Measurements from ENCODE around the gene APOBEC3G. TPM values are rescaled to one million over a fixed set of nuclear protein-coding genes. Genes with fewer than 3 reads are reported as not detected.
A peak's percentile ranks its signal among the peaks of the same experiment; 100 is the strongest.
"Not testable (repeated sequence)": the region's sequence is repeated elsewhere in the genome, so short reads cannot be mapped to it uniquely, and the experiment has no call there.

The APOBEC3G gene
- total and polyA plus RNA-seq, 2 donors (not counting 1 experiment from before 2014, with no cell fraction given), result 14.3 to 22.1 TPM

GRCh38 chr22:39073981-39074380 lies 3.1 kb upstream of the APOBEC3G start:
- Histone ChIP-seq H3K4me3 (replicated peaks in 1 of 4; ENCODE audit: control extremely low read depth in 1 of 4, insufficient read depth in 1 of 4, low read depth in 3 of 4, low read length in 4 of 4) (no peak overlapping the region), H3K9me3 (ENCODE audit: control insufficient read depth, insufficient read depth, low read depth, low read length) (no peaks in the 10 kb centered on the region), H3K9ac (ENCODE audit: insufficient read depth, low read length) (no peak overlapping the region), H3K27ac (ENCODE audit: insufficient read depth, low read length) (no peak overlapping the region), H3K27me3 (ENCODE audit: control insufficient read depth, insufficient read depth, low read length) (peaks cover 5% of the 10 kb centered on the region), H4K20me1 (ENCODE audit: control insufficient read depth, extremely low read depth, insufficient read depth, low read length) (no peaks in the 10 kb centered on the region), H3K79me2 (ENCODE audit: control insufficient read depth, insufficient read depth, low read length) (no peaks in the 10 kb centered on the region), H3K4me1 (ENCODE audit: control insufficient read depth, extremely low read depth, insufficient read depth, low read length) (no peaks in the 10 kb centered on the region), H2AFZ (ENCODE audit: low read length) (no peak overlapping the region), H3K36me3 (ENCODE audit: control insufficient read depth, insufficient read depth, low read length) (no peaks in the 10 kb centered on the region), H3K4me2 (ENCODE audit: extremely low read depth, insufficient read depth, low read length) (no peak overlapping the region)
- DNase-seq (ENCODE audit: low read depth in 2 of 2), result no peak
- TF ChIP-seq EZH2 (IDR thresholded peaks at IDR 0.05; ENCODE audit: low read length, missing control alignments) (no peak), CTCF (conservative IDR thresholded peaks at IDR 0.05 in 1 of 2, IDR thresholded peaks at IDR 0.05 in 1 of 2; ENCODE audit: low read depth in 1 of 2, low read length in 2 of 2) (no peak)

DNA sequence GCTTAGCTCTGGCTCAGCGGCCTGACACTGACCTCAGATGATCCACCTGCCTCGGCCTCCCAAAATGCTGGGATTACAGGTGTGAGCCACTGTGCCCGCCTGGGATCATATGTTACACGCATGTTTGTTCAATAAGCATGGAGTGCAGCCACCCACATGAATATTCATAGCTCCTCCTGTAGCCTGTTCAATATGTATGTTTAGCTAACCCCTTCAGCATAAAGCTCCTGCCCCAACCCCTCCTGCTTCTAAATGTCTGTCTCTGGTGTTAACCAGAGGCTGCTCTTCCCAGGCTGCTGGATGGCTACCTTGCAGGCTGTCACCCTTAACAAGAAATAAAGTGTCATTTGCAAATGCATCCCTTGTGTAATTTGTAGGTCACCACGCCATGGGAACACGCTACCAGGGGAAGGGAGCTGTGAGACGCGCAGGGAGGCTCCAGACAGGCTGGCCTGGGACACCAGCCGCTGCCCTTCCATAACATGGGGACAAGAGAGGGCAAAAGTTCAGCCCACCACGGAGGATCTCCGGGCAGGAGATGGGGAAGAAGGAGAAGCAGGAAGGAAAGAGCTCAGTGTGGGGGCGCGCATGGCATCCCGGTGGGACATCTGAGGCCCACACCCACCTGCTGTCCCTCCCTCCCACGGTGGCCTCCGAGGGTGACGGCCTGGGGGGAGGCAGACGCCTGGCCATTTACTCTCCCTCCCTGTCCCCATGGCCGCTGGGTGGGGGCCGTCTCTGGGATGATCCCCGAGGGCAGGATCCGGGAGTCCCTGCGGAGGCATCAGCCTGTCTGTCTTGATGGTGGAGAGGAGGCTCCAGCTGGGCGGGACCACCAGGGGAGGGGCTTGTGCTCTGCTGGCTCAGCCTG lies 685 bp upstream of the APOBEC3G start:
- not testable (repeated sequence) for DNase-seq (ENCODE audit: low read depth in 2 of 2); H3K4me2 ChIP-seq (ENCODE audit: extremely low read depth, insufficient read depth, low read length); H3K36me3 ChIP-seq (ENCODE audit: control insufficient read depth, insufficient read depth, low read length); H2AFZ ChIP-seq (ENCODE audit: low read length); H3K9ac ChIP-seq (ENCODE audit: insufficient read depth, low read length); H4K20me1 ChIP-seq (ENCODE audit: control insufficient read depth, extremely low read depth, insufficient read depth, low read length); H3K27me3 ChIP-seq (ENCODE audit: control insufficient read depth, insufficient read depth, low read length); H3K9me3 ChIP-seq (ENCODE audit: control insufficient read depth, insufficient read depth, low read depth, low read length); H3K27ac ChIP-seq (ENCODE audit: insufficient read depth, low read length); H3K4me1 ChIP-seq (ENCODE audit: control insufficient read depth, extremely low read depth, insufficient read depth, low read length); H3K79me2 ChIP-seq (ENCODE audit: control insufficient read depth, insufficient read depth, low read length)
- H3K4me3 ChIP-seq (replicated peaks in 1 of 4; ENCODE audit: control extremely low read depth in 1 of 4, insufficient read depth in 1 of 4, low read depth in 3 of 4, low read length in 4 of 4), result peak overlapping the region in 1 of 4 experiments; percentile 28

DNA sequence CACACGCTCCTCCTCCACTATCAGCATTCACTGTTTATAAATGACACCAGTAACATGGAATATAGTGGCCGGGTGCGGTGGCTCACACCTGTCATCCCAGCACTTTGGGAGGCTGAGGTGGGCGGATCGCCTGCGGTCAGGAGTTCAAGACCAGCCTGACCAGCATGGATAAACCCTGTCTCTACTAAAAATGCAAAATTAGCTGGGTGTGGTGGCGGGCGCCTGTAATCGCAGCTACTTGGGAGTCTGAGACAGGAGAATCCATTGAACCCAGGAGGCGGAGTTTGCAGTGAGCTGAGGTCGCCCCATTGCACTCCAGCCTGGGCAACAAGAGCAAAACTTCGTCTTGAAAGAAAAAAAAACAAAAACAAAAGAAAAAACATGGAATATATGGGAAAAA lies 837 bp downstream of the APOBEC3G start:
- H3K9ac ChIP-seq (ENCODE audit: insufficient read depth, low read length), result not testable (repeated sequence)

DNA sequence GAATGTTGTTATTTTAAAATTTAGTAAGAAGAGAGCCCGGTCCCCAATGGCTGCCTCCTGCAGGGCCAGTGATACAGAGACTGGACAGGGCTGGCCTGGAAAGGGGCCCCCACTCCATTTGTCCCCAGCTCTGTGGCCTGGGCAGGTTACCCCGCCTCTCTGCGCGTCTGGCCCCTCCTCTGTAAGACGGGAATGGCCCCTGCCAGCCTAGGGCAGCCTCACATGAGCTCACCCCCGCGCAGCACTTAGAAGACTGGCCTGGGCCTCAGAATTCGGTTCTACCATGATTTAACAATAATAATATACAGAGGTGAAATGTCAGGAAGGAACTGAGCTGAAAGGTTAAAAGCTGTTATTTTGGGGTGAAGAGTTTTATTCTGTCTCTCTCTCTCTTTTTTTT lies 1.3 kb downstream of the APOBEC3G start:
- Histone ChIP-seq H3K9me3 (ENCODE audit: control insufficient read depth, insufficient read depth, low read depth, low read length) (no peaks in the 10 kb centered on the region), H4K20me1 (ENCODE audit: control insufficient read depth, extremely low read depth, insufficient read depth, low read length) (no peaks in the 10 kb centered on the region), H3K4me2 (ENCODE audit: extremely low read depth, insufficient read depth, low read length) (no peak overlapping the region), H3K4me3 (replicated peaks in 1 of 4; ENCODE audit: control extremely low read depth in 1 of 4, insufficient read depth in 1 of 4, low read depth in 3 of 4, low read length in 4 of 4) (no peak overlapping the region), H3K4me1 (ENCODE audit: control insufficient read depth, extremely low read depth, insufficient read depth, low read length) (no peaks in the 10 kb centered on the region), H3K36me3 (ENCODE audit: control insufficient read depth, insufficient read depth, low read length) (no peaks in the 10 kb centered on the region), H2AFZ (ENCODE audit: low read length) (no peak overlapping the region), H3K27ac (ENCODE audit: insufficient read depth, low read length) (no peak overlapping the region), H3K9ac (ENCODE audit: insufficient read depth, low read length) (no peak overlapping the region), H3K27me3 (ENCODE audit: control insufficient read depth, insufficient read depth, low read length) (no peaks in the 10 kb centered on the region), H3K79me2 (ENCODE audit: control insufficient read depth, insufficient read depth, low read length) (no peaks in the 10 kb centered on the region)
- DNase-seq (ENCODE audit: low read depth in 2 of 2), result no peak
- no peak for TF ChIP-seq EZH2 (IDR thresholded peaks at IDR 0.05; ENCODE audit: low read length, missing control alignments)
- TF ChIP-seq CTCF (conservative IDR thresholded peaks at IDR 0.05 in 1 of 2, IDR thresholded peaks at IDR 0.05 in 1 of 2; ENCODE audit: low read depth in 1 of 2, low read length in 2 of 2), result no peak

More for the DNA sequence above, 837 bp downstream of the APOBEC3G start:
- not testable (repeated sequence) for H3K27me3 ChIP-seq (ENCODE audit: control insufficient read depth, insufficient read depth, low read length); DNase-seq (ENCODE audit: low read depth in 2 of 2); H2AFZ ChIP-seq (ENCODE audit: low read length); H3K27ac ChIP-seq (ENCODE audit: insufficient read depth, low read length); H3K36me3 ChIP-seq (ENCODE audit: control insufficient read depth, insufficient read depth, low read length); H3K9me3 ChIP-seq (ENCODE audit: control insufficient read depth, insufficient read depth, low read depth, low read length); H4K20me1 ChIP-seq (ENCODE audit: control insufficient read depth, extremely low read depth, insufficient read depth, low read length); H3K79me2 ChIP-seq (ENCODE audit: control insufficient read depth, insufficient read depth, low read length); H3K4me1 ChIP-seq (ENCODE audit: control insufficient read depth, extremely low read depth, insufficient read depth, low read length)
- Histone ChIP-seq H3K4me3 (replicated peaks in 1 of 4; ENCODE audit: control extremely low read depth in 1 of 4, insufficient read depth in 1 of 4, low read depth in 3 of 4, low read length in 4 of 4) (peak overlapping the region; percentile 48 to 59 (median 56)), H3K4me2 (ENCODE audit: extremely low read depth, insufficient read depth, low read length) (peak overlapping the region; percentile 90)

DNA sequence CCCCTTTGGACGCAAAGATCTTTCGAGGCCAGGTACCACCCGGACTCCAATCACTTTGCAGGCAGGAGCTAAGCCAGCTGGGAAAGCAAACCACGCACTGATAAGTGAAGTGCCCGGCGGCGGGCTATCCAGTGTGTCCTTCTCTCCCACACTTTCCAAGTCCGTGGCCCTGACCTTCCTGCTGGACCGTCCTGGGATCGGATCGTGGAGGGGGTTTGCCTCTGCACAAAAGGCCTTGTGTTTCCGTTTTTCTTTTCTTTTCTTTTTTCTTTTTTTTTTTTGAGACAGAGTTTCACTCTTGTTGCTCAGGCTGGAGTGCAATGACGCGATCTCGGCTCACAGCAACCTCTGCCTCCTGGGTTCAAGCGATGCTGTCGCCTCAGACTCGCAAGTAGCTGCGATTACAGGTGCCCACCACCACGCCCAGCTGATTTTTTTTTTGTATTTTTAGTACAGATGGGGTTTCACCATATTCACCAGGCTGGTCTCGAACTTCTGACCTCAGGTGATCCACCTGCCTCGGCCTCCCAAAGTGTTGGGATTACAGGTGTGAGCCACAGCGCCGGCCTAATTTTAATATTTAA lies 2.1 kb downstream of the APOBEC3G start:
- not testable (repeated sequence) for H3K36me3 ChIP-seq (ENCODE audit: control insufficient read depth, insufficient read depth, low read length); H4K20me1 ChIP-seq (ENCODE audit: control insufficient read depth, extremely low read depth, insufficient read depth, low read length); H3K27ac ChIP-seq (ENCODE audit: insufficient read depth, low read length); H3K4me2 ChIP-seq (ENCODE audit: extremely low read depth, insufficient read depth, low read length); H3K9ac ChIP-seq (ENCODE audit: insufficient read depth, low read length); H3K4me1 ChIP-seq (ENCODE audit: control insufficient read depth, extremely low read depth, insufficient read depth, low read length); DNase-seq (ENCODE audit: low read depth in 2 of 2); H3K27me3 ChIP-seq (ENCODE audit: control insufficient read depth, insufficient read depth, low read length); H2AFZ ChIP-seq (ENCODE audit: low read length); H3K4me3 ChIP-seq (replicated peaks in 1 of 4; ENCODE audit: control extremely low read depth in 1 of 4, insufficient read depth in 1 of 4, low read depth in 3 of 4, low read length in 4 of 4); H3K9me3 ChIP-seq (ENCODE audit: control insufficient read depth, insufficient read depth, low read depth, low read length); H3K79me2 ChIP-seq (ENCODE audit: control insufficient read depth, insufficient read depth, low read length)
